Measurements from ENCODE around the gene FAM236C. TPM values are rescaled to one million over a fixed set of nuclear protein-coding genes. Genes with fewer than 3 reads are reported as not detected.

Gene FAM236C
- total RNA-seq, 6 donors from 2014 or later, result not detected

Other genes starting within 250 kb of the FAM236C start
- 10 to 100 TPM in 1 of 6 donors, 1 to 10 TPM in 5; 2.3 to 10.5 (median 3.4) TPM for gene PHKA1, start 198.3 kb upstream of the FAM236C start, total RNA-seq
- 1 to 10 TPM in 1 of 6 donors, under 1 TPM in 4, not detected in 1; 0.24 to 1.4 (median 0.79) TPM for gene DMRTC1B, start 135.7 kb upstream of the FAM236C start, total RNA-seq
- gene FAM236B, start 130.0 kb upstream of the FAM236C start, total RNA-seq, result not detected
- not detected for gene FAM236D, start 104.4 kb upstream of the FAM236C start, total RNA-seq
- gene FAM236A, start 25.6 kb downstream of the FAM236C start, total RNA-seq, result not detected
- under 1 TPM in 2 of 6 donors, not detected in 4; 0.29 to 0.44 TPM for gene DMRTC1, start 31.2 kb downstream of the FAM236C start, total RNA-seq
- gene PABPC1L2B, start 90.3 kb downstream of the FAM236C start, total RNA-seq, result not detected
- not detected for gene PABPC1L2A, start 166.9 kb downstream of the FAM236C start, total RNA-seq

Data from upper lobe of left lung (tissue), 6 donors.